GM13976 (cell line): ENCODE results near the gene SYP.

Experiments
- DNase-seq: peaks from one replicate; pipeline ENCODE4 v3.0.0; 2012; ENCODE audit warnings: low spot score
- in situ Hi-C: fragments of 300-500 bp; cut with MboI; formaldehyde crosslinking; loops from one replicate; pipeline ENCODE4 v1.12.0; 2022; ENCODE audit warnings: low sequenced_read_pairs, mixed read lengths, inconsistent platforms; ENCODE audit not compliant: unreplicated experiment
- TF ChIP-seq, protein P1 (sequence below): IDR thresholded peaks from 2 replicates; pipeline ENCODE4 v1.5.1; 2012; ENCODE audit warnings: borderline replicate concordance, mild to moderate bottlenecking; ENCODE audit not compliant: insufficient read depth; ENCODE audit errors: extremely low read depth, missing control alignments, control extremely low read depth

The SYP gene

DNA sequence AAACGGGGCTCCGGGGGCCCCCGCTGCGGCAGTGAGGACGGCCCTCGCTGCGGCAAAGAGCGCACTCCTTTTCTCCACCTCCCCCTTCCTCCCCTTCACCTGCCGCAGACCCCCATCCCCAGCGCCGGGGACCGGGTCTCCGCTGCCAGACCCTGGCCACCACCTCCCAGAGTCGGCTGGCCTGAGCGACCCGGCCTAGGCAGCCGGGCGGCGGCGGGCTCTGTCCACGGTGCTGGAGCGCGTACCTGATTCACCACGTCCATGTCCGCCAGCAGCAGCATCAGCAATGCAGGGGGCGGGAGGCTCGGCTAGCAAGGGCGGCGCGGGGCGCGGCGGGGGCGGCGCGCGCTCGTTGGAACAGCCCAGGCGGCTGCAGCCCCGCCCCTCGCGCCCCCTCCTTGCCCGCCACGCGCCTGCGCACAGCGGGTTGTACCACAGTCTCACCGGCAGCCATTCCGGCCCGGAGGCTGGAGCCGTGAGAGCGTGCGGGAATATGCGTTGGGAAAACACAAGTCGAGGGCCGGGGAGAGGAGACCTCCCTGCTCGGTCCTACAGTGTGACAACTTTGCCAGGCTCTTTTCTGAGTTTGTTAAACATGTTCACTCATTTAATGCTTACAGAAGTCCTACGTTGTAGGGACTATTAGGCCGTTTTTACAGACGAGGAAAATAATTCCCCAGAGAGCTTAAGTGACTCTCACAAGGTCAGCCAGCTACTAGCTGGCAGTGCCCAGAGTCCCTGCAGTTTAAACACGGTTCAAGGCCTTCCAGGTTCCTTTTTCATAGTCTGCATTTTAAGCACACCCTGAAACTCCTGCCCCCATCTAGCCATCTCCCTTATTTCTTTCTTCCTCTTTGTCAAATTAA is at the start of gene SYP:
Gene SYP (minus strand): TSS at position 288 of the 866 bp plus-strand sequence. CDS start 7 bp downstream, at position 281.
- TF ChIP-seq, protein P1, sequence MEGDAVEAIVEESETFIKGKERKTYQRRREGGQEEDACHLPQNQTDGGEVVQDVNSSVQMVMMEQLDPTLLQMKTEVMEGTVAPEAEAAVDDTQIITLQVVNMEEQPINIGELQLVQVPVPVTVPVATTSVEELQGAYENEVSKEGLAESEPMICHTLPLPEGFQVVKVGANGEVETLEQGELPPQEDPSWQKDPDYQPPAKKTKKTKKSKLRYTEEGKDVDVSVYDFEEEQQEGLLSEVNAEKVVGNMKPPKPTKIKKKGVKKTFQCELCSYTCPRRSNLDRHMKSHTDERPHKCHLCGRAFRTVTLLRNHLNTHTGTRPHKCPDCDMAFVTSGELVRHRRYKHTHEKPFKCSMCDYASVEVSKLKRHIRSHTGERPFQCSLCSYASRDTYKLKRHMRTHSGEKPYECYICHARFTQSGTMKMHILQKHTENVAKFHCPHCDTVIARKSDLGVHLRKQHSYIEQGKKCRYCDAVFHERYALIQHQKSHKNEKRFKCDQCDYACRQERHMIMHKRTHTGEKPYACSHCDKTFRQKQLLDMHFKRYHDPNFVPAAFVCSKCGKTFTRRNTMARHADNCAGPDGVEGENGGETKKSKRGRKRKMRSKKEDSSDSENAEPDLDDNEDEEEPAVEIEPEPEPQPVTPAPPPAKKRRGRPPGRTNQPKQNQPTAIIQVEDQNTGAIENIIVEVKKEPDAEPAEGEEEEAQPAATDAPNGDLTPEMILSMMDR: no peak
- in situ Hi-C loops: no loop called here
- peak; percentile 93 for DNase-seq

DNA sequence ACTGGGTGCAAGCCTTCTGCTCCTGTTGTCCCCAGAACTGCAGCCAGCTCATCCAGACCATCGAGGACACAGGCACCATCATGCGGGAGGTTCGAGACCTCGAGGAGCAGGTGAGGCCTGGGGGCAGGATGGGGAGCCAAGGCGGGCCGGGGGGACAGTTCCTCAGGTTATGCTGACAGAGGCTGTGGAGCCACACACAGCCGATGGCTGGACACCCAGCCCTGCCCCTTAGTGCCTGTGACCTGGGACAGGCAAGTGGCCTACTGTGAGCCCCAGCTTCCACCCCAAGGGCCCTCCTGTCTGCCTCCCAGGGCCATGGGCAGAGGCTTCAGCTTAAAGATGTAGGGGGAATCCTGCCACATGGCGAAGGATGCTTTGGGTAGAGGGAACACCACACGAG is 49.6 kb upstream of the SYP start:
- in situ Hi-C loops: no loop called here
- DNase-seq: no peak
- TF ChIP-seq, protein P1: no peak

DNA sequence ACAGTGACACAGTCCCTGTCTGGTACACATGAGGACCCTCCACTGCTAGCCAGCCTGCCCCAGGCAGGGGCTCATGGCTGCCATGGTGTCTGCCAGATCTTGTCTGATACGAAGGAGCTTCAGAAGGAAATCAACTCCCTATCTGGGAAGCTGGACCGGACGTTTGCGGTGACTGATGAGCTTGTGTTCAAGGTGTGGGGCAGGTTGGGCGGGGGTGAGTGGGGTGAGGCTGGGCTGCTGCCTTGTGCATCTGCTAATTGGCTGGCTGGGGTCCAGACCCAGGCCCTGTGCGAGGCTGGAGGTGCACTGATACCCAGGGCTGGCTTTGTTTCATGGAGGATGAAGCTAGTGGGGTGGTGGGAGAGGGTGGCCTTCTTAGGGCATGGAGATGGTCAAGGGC is 49.1 kb upstream of the SYP start:
- in situ Hi-C loops: no loop called here
- TF ChIP-seq, protein P1: no peak
- no peak for DNase-seq

DNA sequence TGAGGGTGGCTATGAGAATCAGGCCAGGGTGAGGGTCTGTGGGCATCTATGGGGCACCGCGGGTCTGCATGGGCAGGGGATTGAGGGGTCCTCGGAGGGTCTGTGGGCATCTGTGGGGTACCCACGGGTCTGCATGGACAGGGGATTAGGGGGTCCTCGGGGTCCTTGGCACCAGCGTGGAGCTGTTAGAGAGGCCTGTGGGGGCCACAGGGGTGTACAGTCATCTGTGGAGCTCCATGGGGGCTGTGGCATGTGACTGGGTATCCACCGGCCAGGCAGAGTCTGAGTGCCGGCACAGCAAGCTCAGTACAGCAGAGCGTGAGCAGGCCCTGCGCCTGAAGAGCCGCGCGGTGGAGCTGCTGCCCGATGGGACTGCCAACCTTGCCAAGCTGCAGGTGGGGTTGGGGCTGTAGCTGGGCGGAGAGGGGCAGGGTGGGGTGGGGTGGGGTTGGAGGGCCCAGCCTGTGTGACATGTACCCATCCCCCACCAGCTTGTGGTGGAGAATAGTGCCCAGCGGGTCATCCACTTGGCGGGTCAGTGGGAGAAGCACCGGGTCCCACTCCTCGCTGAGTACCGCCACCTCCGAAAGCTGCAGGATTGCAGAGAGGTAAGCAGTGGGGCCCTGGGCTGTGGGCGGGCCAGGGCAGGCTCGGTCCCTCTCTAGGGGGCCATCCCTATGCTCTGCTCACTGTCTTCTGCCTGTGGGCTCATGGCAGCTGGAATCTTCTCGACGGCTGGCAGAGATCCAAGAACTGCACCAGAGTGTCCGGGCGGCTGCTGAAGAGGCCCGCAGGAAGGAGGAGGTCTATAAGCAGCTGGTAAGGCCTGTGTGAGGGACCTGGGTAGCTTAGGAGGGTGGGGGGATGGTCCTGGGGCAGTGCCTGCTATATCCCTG is 48.2 kb upstream of the SYP start:
- TF ChIP-seq, protein P1: no peak
- in situ Hi-C loops: no loop called here
- no peak for DNase-seq

DNA sequence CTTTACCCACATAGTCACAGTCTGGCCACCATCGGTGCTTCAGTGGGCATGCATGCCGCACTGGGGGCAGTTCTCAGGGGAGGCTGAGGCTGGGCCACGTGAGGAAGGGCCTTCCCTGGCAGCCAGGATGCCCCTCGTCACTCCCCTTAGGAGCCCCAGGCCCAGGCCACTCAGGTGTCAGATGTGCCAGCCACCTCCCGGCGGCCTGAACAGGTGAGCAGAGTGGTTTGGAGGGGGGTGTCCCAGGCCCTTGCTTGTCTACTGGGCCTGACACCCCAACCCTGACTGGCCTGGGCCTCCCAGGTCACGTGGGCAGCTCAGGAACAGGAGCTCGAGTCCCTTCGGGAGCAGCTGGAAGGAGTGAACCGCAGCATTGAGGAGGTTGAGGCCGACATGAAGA is 47.4 kb upstream of the SYP start:
- TF ChIP-seq, protein P1: no peak
- in situ Hi-C loops: no loop called here
- DNase-seq: no peak

DNA sequence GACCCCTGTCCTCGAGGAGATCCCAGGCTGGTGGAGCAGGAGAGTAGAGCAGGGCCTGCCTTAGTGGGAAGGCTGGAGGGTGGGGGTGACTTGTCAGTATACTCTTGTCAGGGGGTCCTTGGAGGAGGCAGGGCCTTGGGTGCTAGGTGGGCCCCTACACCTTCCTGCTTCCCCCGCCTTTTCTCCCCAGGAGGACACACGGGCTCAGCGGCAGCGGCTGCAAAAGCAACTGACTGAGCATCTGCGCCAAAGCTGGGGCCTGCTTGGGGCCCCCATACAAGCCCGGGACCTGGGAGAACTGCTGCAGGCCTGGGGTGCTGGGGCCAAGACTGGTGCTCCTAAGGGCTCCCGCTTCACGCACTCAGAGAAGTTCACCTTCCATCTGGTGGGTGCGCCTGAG is 46.5 kb upstream of the SYP start:
- no peak for DNase-seq
- in situ Hi-C loops: no loop called here
- TF ChIP-seq, protein P1: no peak
